ENCODE data around the gene NWD2. TPM values are rescaled to one million over a fixed set of nuclear protein-coding genes. Genes with fewer than 3 reads are reported as not detected.

Gene NWD2
- total and polyA plus RNA-seq, 2 donors (not counting 1 experiment from before 2014, with no cell fraction given): not detected

- Histone ChIP-seq H3K27me3 (ENCODE audit: control insufficient read depth, insufficient read depth, low read length) (no peaks in the 10 kb centered on the region), H3K27ac (ENCODE audit: insufficient read depth, low read length) (no peak overlapping the region), H2AFZ (ENCODE audit: low read length) (no peak overlapping the region), H4K20me1 (ENCODE audit: control insufficient read depth, extremely low read depth, insufficient read depth, low read length) (no peaks in the 10 kb centered on the region), H3K36me3 (ENCODE audit: control insufficient read depth, insufficient read depth, low read length) (no peaks in the 10 kb centered on the region), H3K4me1 (ENCODE audit: control insufficient read depth, extremely low read depth, insufficient read depth, low read length) (no peaks in the 10 kb centered on the region), H3K4me2 (ENCODE audit: extremely low read depth, insufficient read depth, low read length) (no peak overlapping the region), H3K9ac (ENCODE audit: insufficient read depth, low read length) (no peak overlapping the region), H3K4me3 (replicated peaks in 1 of 4; ENCODE audit: control extremely low read depth in 1 of 4, insufficient read depth in 1 of 4, low read depth in 3 of 4, low read length in 4 of 4) (no peak overlapping the region), H3K79me2 (ENCODE audit: control insufficient read depth, insufficient read depth, low read length) (no peaks in the 10 kb centered on the region), H3K9me3 (ENCODE audit: control insufficient read depth, insufficient read depth, low read depth, low read length) (no peaks in the 10 kb centered on the region)
- TF ChIP-seq CTCF (conservative IDR thresholded peaks at IDR 0.05 in 1 of 2, IDR thresholded peaks at IDR 0.05 in 1 of 2; ENCODE audit: low read depth in 1 of 2, low read length in 2 of 2) (no peak), EZH2 (IDR thresholded peaks at IDR 0.05; ENCODE audit: low read length, missing control alignments) (no peak)
- no peak for DNase-seq (ENCODE audit: low read depth in 2 of 2)
Observed at GRCh38 chr4:37225778-37226177, 18.8 kb upstream of the NWD2 start.

DNA sequence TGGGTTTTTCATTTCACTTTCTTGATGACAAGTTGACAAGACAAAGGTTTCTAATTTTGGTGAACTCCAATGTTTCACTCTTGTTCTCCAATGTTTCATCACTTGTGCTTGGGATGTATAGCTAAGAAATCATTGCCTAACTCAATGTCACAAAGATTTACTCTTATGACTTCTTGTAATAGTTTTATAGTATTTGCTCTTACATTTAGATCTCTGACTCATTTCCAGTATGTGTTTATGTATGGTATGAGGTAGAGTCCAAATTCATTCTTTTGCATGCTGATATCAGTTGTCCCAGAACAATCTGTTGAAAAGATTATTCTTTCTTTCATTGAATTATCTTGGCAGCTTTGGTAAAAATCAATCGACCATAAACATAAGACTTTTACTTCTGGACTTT is 12.2 kb upstream of the NWD2 start:
- no peaks in the 10 kb centered on the region for H3K27me3 ChIP-seq (ENCODE audit: control insufficient read depth, insufficient read depth, low read length)
- TF ChIP-seq CTCF (conservative IDR thresholded peaks at IDR 0.05 in 1 of 2, IDR thresholded peaks at IDR 0.05 in 1 of 2; ENCODE audit: low read depth in 1 of 2, low read length in 2 of 2): no peak
- no peak for TF ChIP-seq EZH2 (IDR thresholded peaks at IDR 0.05; ENCODE audit: low read length, missing control alignments)
- H3K79me2 ChIP-seq (ENCODE audit: control insufficient read depth, insufficient read depth, low read length): no peaks in the 10 kb centered on the region
- no peaks in the 10 kb centered on the region for H4K20me1 ChIP-seq (ENCODE audit: control insufficient read depth, extremely low read depth, insufficient read depth, low read length)
- no peaks in the 10 kb centered on the region for H3K9me3 ChIP-seq (ENCODE audit: control insufficient read depth, insufficient read depth, low read depth, low read length)
- H3K4me1 ChIP-seq (ENCODE audit: control insufficient read depth, extremely low read depth, insufficient read depth, low read length): no peaks in the 10 kb centered on the region
- no peaks in the 10 kb centered on the region for H3K36me3 ChIP-seq (ENCODE audit: control insufficient read depth, insufficient read depth, low read length)
- H2AFZ ChIP-seq (ENCODE audit: low read length): no peak overlapping the region
- no peak overlapping the region for H3K9ac ChIP-seq (ENCODE audit: insufficient read depth, low read length)
- H3K27ac ChIP-seq (ENCODE audit: insufficient read depth, low read length): no peak overlapping the region
- DNase-seq (ENCODE audit: low read depth in 2 of 2): no peak
- H3K4me2 ChIP-seq (ENCODE audit: extremely low read depth, insufficient read depth, low read length): no peak overlapping the region
- no peak overlapping the region for H3K4me3 ChIP-seq (replicated peaks in 1 of 4; ENCODE audit: control extremely low read depth in 1 of 4, insufficient read depth in 1 of 4, low read depth in 3 of 4, low read length in 4 of 4)

- Histone ChIP-seq H3K27me3 (ENCODE audit: control insufficient read depth, insufficient read depth, low read length) (no peaks in the 10 kb centered on the region), H3K36me3 (ENCODE audit: control insufficient read depth, insufficient read depth, low read length) (no peaks in the 10 kb centered on the region), H4K20me1 (ENCODE audit: control insufficient read depth, extremely low read depth, insufficient read depth, low read length) (no peaks in the 10 kb centered on the region), H3K4me1 (ENCODE audit: control insufficient read depth, extremely low read depth, insufficient read depth, low read length) (no peaks in the 10 kb centered on the region), H3K4me3 (replicated peaks in 1 of 4; ENCODE audit: control extremely low read depth in 1 of 4, insufficient read depth in 1 of 4, low read depth in 3 of 4, low read length in 4 of 4) (no peak overlapping the region), H2AFZ (ENCODE audit: low read length) (no peak overlapping the region), H3K9ac (ENCODE audit: insufficient read depth, low read length) (no peak overlapping the region), H3K79me2 (ENCODE audit: control insufficient read depth, insufficient read depth, low read length) (no peaks in the 10 kb centered on the region), H3K27ac (ENCODE audit: insufficient read depth, low read length) (no peak overlapping the region), H3K9me3 (ENCODE audit: control insufficient read depth, insufficient read depth, low read depth, low read length) (no peaks in the 10 kb centered on the region), H3K4me2 (ENCODE audit: extremely low read depth, insufficient read depth, low read length) (no peak overlapping the region)
- TF ChIP-seq CTCF (conservative IDR thresholded peaks at IDR 0.05 in 1 of 2, IDR thresholded peaks at IDR 0.05 in 1 of 2; ENCODE audit: low read depth in 1 of 2, low read length in 2 of 2) (no peak), EZH2 (IDR thresholded peaks at IDR 0.05; ENCODE audit: low read length, missing control alignments) (no peak)
- no peak for DNase-seq (ENCODE audit: low read depth in 2 of 2)
Observed at GRCh38 chr4:37236165-37236564, 8.4 kb upstream of the NWD2 start.

Data from fibroblast of lung (primary cell).